ENCODE data around the gene BHMT. TPM values are rescaled to one million over a fixed set of nuclear protein-coding genes. Genes with fewer than 3 reads are reported as not detected.

Gene BHMT
- total and polyA plus RNA-seq, 10 of the 15 experiments (the other 5 are each of a cell fraction or from before 2014, with no cell fraction given) = 0.44 TPM; not detected in 9

DNA sequence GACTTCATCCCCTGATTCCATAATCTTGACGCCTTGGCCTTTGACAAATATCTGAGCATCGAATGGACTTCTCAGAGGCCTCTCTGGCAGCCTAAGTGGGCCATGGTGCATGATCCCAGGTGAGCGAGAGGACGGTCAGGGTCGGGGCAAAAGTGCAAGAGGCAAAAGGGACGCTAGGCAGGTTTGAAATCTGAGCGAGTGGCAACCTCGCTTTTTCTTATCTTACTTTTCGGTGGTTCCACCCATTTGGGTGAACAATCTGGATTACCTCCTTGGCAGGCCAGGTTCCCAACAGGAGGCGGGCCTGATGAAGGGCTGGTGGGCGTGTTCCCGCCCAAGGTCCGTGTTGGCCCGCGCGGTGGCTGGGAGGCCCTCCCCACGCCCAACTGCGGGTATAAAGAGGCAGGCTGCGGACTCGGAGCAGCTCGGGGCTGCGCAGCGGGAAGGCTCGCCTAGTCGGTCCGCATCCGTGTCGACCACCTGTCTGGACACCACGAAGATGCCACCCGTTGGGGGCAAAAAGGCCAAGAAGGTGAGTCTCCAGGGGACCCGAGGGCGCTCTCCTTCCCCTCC, at the start of gene BHMT (continued):
- TF ChIP-seq BMI1 (IDR thresholded peaks at IDR 0.05; ENCODE audit: borderline replicate concordance) = no peak
- TF ChIP-seq MTA3 (IDR thresholded peaks at IDR 0.05; ENCODE audit: borderline replicate concordance, low read length) = no peak
- no peak for TF ChIP-seq TARDBP (IDR thresholded peaks at IDR 0.05; ENCODE audit: borderline replicate concordance)
- TF ChIP-seq EED (IDR thresholded peaks at IDR 0.05; ENCODE audit: low read depth) = no peak

DNA sequence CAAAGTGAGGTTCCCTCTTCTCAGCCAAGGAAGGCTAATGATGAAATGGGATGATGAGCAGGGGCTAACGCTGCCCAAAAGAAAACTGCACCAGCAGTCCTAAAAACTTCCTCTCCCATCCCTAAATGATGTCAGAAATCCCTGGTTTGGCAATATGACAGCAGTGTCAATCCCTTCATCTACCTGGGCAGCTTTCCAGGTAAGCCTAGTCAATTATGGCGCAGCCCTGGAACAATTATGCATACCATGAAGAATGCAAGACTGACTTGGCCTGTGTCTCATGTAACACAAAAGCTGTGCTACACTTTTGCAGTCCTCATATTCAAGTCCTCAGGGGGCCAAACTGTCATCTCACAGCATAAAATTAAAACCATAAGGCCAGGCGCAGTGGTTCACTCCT, 49.2 kb upstream of the BHMT start:
- ChIA-PET RAD21 (ENCODE audit: unreplicated experiment) (no interaction called here), CTCF (interaction anchor here (1.1 to 1.6 kb wide), 3 partner anchors 14 to 70 kb away, joined by 4 to 6 read pairs (median 4); no protein-coding TSS in a partner anchor)
- intact Hi-C loops (cut with micrococcal nuclease; ENCODE audit: unreplicated experiment) = no loop called here

More for the DNA sequence above, 49.2 kb upstream of the BHMT start:
- in situ Hi-C loops (cut with MboI) = no loop called here
- Histone ChIP-seq H3K9me3 (replicated peaks; ENCODE audit: control insufficient read depth, insufficient read depth, low read length) (no peaks in the 10 kb centered on the region), H2AFZ (ENCODE audit: control insufficient read depth, low read depth, low read length) (no peak overlapping the region), H3K27ac (ENCODE audit: control insufficient read depth, insufficient read depth) (no peak overlapping the region), H3K4me3 (no peak overlapping the region), H3K36me3 (ENCODE audit: control insufficient read depth in 2 of 2, insufficient read depth in 2 of 2, low read length in 1 of 2) (no peaks in the 10 kb centered on the region), H3K79me2 (ENCODE audit: control insufficient read depth, insufficient read depth, low read length) (no peaks in the 10 kb centered on the region), H3K4me1 (ENCODE audit: control insufficient read depth, insufficient read depth, low read length) (no peaks in the 10 kb centered on the region), H3K9ac (ENCODE audit: control insufficient read depth, insufficient read depth, low read length) (no peak overlapping the region), H4K20me1 (ENCODE audit: control insufficient read depth, insufficient read depth) (no peaks in the 10 kb centered on the region), H3K4me2 (ENCODE audit: control insufficient read depth, insufficient read depth) (no peak overlapping the region), H3K27me3 (replicated peaks in 1 of 2; ENCODE audit: control insufficient read depth in 2 of 2, insufficient read depth in 2 of 2, low read length in 1 of 2) (no peaks in the 10 kb centered on the region)
- FAIRE-seq (no peak), DNase-seq (ENCODE audit: low read depth, low spot score) (no peak), ATAC-seq (no peak)
- TF ChIP-seq PAX5 (IDR thresholded peaks at IDR 0.05; ENCODE audit: borderline replicate concordance, low read depth, low read length) (no peak), SMARCA5 (IDR thresholded peaks at IDR 0.05) (no peak), DPF2 (IDR thresholded peaks at IDR 0.05) (no peak), MEF2B (IDR thresholded peaks at IDR 0.05; ENCODE audit: partially characterized antibody, poor library complexity, severe bottlenecking) (no peak), POLR2AphosphoS2 (IDR thresholded peaks at IDR 0.05; ENCODE audit: low read depth, low read length) (no peak), TAF1 (IDR thresholded peaks at IDR 0.05; ENCODE audit: borderline replicate concordance, low read depth, low read length) (no peak), MTA3 (IDR thresholded peaks at IDR 0.05; ENCODE audit: borderline replicate concordance, low read length) (no peak)
- TF ChIP-seq, protein P1, sequence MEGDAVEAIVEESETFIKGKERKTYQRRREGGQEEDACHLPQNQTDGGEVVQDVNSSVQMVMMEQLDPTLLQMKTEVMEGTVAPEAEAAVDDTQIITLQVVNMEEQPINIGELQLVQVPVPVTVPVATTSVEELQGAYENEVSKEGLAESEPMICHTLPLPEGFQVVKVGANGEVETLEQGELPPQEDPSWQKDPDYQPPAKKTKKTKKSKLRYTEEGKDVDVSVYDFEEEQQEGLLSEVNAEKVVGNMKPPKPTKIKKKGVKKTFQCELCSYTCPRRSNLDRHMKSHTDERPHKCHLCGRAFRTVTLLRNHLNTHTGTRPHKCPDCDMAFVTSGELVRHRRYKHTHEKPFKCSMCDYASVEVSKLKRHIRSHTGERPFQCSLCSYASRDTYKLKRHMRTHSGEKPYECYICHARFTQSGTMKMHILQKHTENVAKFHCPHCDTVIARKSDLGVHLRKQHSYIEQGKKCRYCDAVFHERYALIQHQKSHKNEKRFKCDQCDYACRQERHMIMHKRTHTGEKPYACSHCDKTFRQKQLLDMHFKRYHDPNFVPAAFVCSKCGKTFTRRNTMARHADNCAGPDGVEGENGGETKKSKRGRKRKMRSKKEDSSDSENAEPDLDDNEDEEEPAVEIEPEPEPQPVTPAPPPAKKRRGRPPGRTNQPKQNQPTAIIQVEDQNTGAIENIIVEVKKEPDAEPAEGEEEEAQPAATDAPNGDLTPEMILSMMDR (IDR thresholded peaks at IDR 0.05 in 2 of 3, conservative IDR thresholded peaks at IDR 0.05 in 1 of 3; ENCODE audit: control insufficient read depth in 2 of 3, extremely low read depth in 1 of 3, insufficient read depth in 1 of 3, low read depth in 3 of 3, low read length in 3 of 3) = no peak
- ChIA-PET POLR2A (no interaction called here), SMC1A (ENCODE audit: uncharacterized antibody, unreplicated experiment) (no interaction called here)
- 76% methylated on average over 3 of the region's 3 CpGs for WGBS (ENCODE audit: insufficient coverage, insufficient replicate concordance, low lambda C conversion rate, missing lambda C conversion rate)
- no TSS peak for BruUV-seq (replicated peaks)

Data from GM12878 (cell line).